GM23338 (cell line): Measurements from ENCODE around the gene LOXHD1. TPM values are rescaled to one million over a fixed set of nuclear protein-coding genes. Genes with fewer than 3 reads are reported as not detected.

ENCODE experiments used
- ATAC-seq: fragments of 200-7000 bp; cut with Tn5 transposase; 3 replicates; pipeline ENCODE4 v1.9.1; 2020
- DNase-seq: peaks from one replicate; pipeline ENCODE4 v3.0.0-alpha.2; 2015; ENCODE audit warnings: low spot score
- H2AFZ ChIP-seq: fragments of 200-600 bp; sonication (generic); 2 replicates; pipeline ENCODE4 v1.8.0; 2016; ENCODE audit warnings: antibody characterized with exemption, mild to moderate bottlenecking, moderate library complexity
- H3F3A ChIP-seq: fragments of 200-600 bp; sonication (generic); replicated peaks from 2 replicates; pipeline ENCODE4 v1.8.0; 2017; ENCODE audit warnings: antibody characterized with exemption, mixed run types, low read depth
- H3K27ac ChIP-seq: fragments of 200-600 bp; sonication (generic); 2 replicates; pipeline ENCODE4 v1.6.1; 2016; ENCODE audit warnings: low read depth
- H3K27me3 ChIP-seq: fragments of 200-600 bp; sonication (generic); 2 replicates; pipeline ENCODE4 v1.8.0; 2016; ENCODE audit warnings: mild to moderate bottlenecking, mixed run types, moderate library complexity; ENCODE audit not compliant: insufficient read depth
- H3K36me3 ChIP-seq: fragments of 200-600 bp; sonication (generic); 2 replicates; pipeline ENCODE4 v1.8.0; 2016; ENCODE audit warnings: mild to moderate bottlenecking; ENCODE audit not compliant: insufficient read depth
- H3K4me1 ChIP-seq: fragments of 200-600 bp; sonication (generic); 2 replicates; pipeline ENCODE4 v1.8.0; 2016; ENCODE audit warnings: mild to moderate bottlenecking, moderate library complexity; ENCODE audit not compliant: insufficient read depth
- H3K4me2 ChIP-seq: fragments of 200-600 bp; sonication (generic); 2 replicates; pipeline ENCODE4 v1.7.1; 2017; ENCODE audit warnings: mixed run types
- H3K4me3 ChIP-seq: fragments of 200-600 bp; sonication (generic); 2 replicates; pipeline ENCODE4 v1.6.1; 2016; ENCODE audit warnings: mixed run types
- H3K79me2 ChIP-seq: fragments of 200-600 bp; sonication (generic); replicated peaks from 2 replicates; pipeline ENCODE4 v1.8.0; 2017; ENCODE audit warnings: mild to moderate bottlenecking; ENCODE audit not compliant: insufficient read depth
- H3K9me2 ChIP-seq: fragments of 200-600 bp; sonication (generic); 2 replicates; pipeline ENCODE4 v1.8.0; 2017; ENCODE audit not compliant: insufficient read depth
- H4K20me1 ChIP-seq: fragments of 200-600 bp; sonication (generic); replicated peaks from 2 replicates; pipeline ENCODE4 v1.8.0; 2017; ENCODE audit warnings: mild to moderate bottlenecking; ENCODE audit not compliant: insufficient read depth
- H3K27ac Mint-ChIP-seq: 2 replicates; pipeline ENCODE4 v1.8.0; 2020; ENCODE audit warnings: inconsistent platforms, mild to moderate bottlenecking, moderate library complexity, mixed read lengths
- H3K27me3 Mint-ChIP-seq: 3 replicates; pipeline ENCODE4 v1.8.0; 2022; ENCODE audit warnings: low read depth, mild to moderate bottlenecking, moderate library complexity, mixed read lengths, inconsistent platforms; ENCODE audit not compliant: insufficient read depth, poor library complexity
- H3K36me3 Mint-ChIP-seq: 3 replicates; pipeline ENCODE4 v1.8.0; 2021; ENCODE audit warnings: low read depth, mild to moderate bottlenecking, inconsistent platforms, moderate library complexity, mixed read lengths
- H3K4me1 Mint-ChIP-seq: 3 replicates; pipeline ENCODE4 v1.8.0; 2020; ENCODE audit warnings: mild to moderate bottlenecking, inconsistent platforms, mixed read lengths
- H3K4me3 Mint-ChIP-seq: 3 replicates; pipeline ENCODE4 v1.8.0; 2021; ENCODE audit warnings: moderate library complexity, mild to moderate bottlenecking, inconsistent platforms, mixed read lengths
- H3K9me3 Mint-ChIP-seq: 3 replicates; pipeline ENCODE4 v1.8.0; 2020; ENCODE audit warnings: moderate library complexity, mild to moderate bottlenecking, inconsistent platforms, mixed read lengths
- CREB1 ChIP-seq: fragments of 250-450 bp; sonication (Bioruptor Pico); IDR thresholded peaks from 2 replicates; pipeline ENCODE4 v1.5.0; 2020; ENCODE audit warnings: low read depth, mild to moderate bottlenecking, moderate library complexity
- EZH2 ChIP-seq: fragments of 200-600 bp; sonication (generic); IDR thresholded peaks from one replicate; pipeline ENCODE4 v1.8.0; 2017; ENCODE audit warnings: antibody characterized with exemption, mild to moderate bottlenecking, low read depth; ENCODE audit not compliant: unreplicated experiment
- EZH2phosphoT487 ChIP-seq: fragments of 200-600 bp; sonication (generic); IDR thresholded peaks from one replicate; pipeline ENCODE4 v1.8.1; 2018; ENCODE audit warnings: antibody characterized with exemption; ENCODE audit not compliant: unreplicated experiment
- JUNB ChIP-seq: IDR thresholded peaks from one replicate; pipeline ENCODE4 v1.6.1; 2016; ENCODE audit warnings: antibody characterized with exemption; ENCODE audit not compliant: unreplicated experiment
- NANOG ChIP-seq: IDR thresholded peaks from 2 replicates; pipeline ENCODE4 v1.6.1; 2016; ENCODE audit warnings: antibody characterized with exemption, borderline replicate concordance
- POLR2AphosphoS5 ChIP-seq: IDR thresholded peaks from 2 replicates; pipeline ENCODE4 v1.6.1; 2016; ENCODE audit warnings: antibody characterized with exemption, low read depth
- REST ChIP-seq: IDR thresholded peaks from one replicate; pipeline ENCODE4 v1.6.1; 2018; ENCODE audit warnings: antibody characterized with exemption; ENCODE audit not compliant: unreplicated experiment
- STAT1 ChIP-seq: IDR thresholded peaks from one replicate; pipeline ENCODE4 v1.6.1; 2016; ENCODE audit warnings: antibody characterized with exemption; ENCODE audit not compliant: unreplicated experiment
- ZNF114 ChIP-seq: fragments of 250-450 bp; sonication (Bioruptor Pico); IDR thresholded peaks from 2 replicates; pipeline ENCODE4 v1.5.0; 2020; ENCODE audit warnings: mild to moderate bottlenecking, moderate library complexity
- ZNF331 ChIP-seq: fragments of 250-450 bp; sonication (Bioruptor Pico); IDR thresholded peaks from 2 replicates; pipeline ENCODE4 v1.5.0; 2020; ENCODE audit warnings: low read depth, mild to moderate bottlenecking, moderate library complexity
- polyA plus RNA-seq: library from polyadenylated mRNA; unstranded; fragments of >200 nt; fragmentation: Nextera tagmentation; extraction: Ambion mirVana; gene quantifications from 2 replicates; pipeline ENCODE4 v1.2.1, GENCODE V29; 2016
- total RNA-seq: library from RNA; depleted of rRNA; stranded (reverse); fragments of >200 nt; shearing (Covaris generic); gene quantifications from 2 replicates; pipeline ENCODE4 v1.2.3, GENCODE V29; 2014
- TF ChIP-seq, protein P1 (sequence below): IDR thresholded peaks from 2 replicates; pipeline ENCODE4 v1.6.1; 2016; ENCODE audit warnings: antibody characterized with exemption
- TF ChIP-seq, protein P2 (sequence below): fragments of 250-450 bp; sonication (Bioruptor Pico); IDR thresholded peaks from 2 replicates; pipeline ENCODE4 v1.5.0; 2020; ENCODE audit warnings: mild to moderate bottlenecking, moderate library complexity
- TF ChIP-seq, protein P3 (sequence below), 2 experiments: fragments of 200-600 bp in 1 of 2; sonication (generic) in 1 of 2; conservative IDR thresholded peaks; 2 replicates each; pipeline versions ENCODE4 v1.5.1 to v1.6.1; 2016 to 2017; ENCODE audit warnings: antibody characterized with exemption in 2 of 2, low read depth in 2 of 2, mild to moderate bottlenecking in 2 of 2, moderate library complexity in 1 of 2

The LOXHD1 gene
- total and polyA plus RNA-seq, 2 experiments from 2014 or later = 0.17 TPM; not detected in 1

GRCh38 chr18:46675112-46675511, 18.1 kb upstream of the LOXHD1 start:
- no peak overlapping the region for H3K4me2 ChIP-seq
- H3F3A ChIP-seq = no peaks in the 10 kb centered on the region
- H3K4me1 ChIP-seq = peaks cover 12% of the 10 kb centered on the region
- H2AFZ ChIP-seq = no peak overlapping the region
- Mint-ChIP-seq H3K9me3 (no peaks in the 10 kb centered on the region), H3K27ac (no peak overlapping the region), H3K36me3 (no peaks in the 10 kb centered on the region), H3K4me1 (peaks cover 18% of the 10 kb centered on the region), H3K27me3 (peaks cover 2% of the 10 kb centered on the region), H3K4me3 (no peak overlapping the region)
- no peaks in the 10 kb centered on the region for H3K9me2 ChIP-seq
- H3K4me3 ChIP-seq = no peak overlapping the region
- H3K79me2 ChIP-seq = no peaks in the 10 kb centered on the region
- no peaks in the 10 kb centered on the region for H4K20me1 ChIP-seq
- no peak for ATAC-seq
- no peaks in the 10 kb centered on the region for H3K27me3 ChIP-seq
- H3K36me3 ChIP-seq = no peaks in the 10 kb centered on the region
- H3K27ac ChIP-seq = no peak overlapping the region
- TF ChIP-seq EZH2phosphoT487 (no peak), STAT1 (no peak), ZNF114 (CRISPR knock-in tag) (no peak), JUNB (no peak), REST (no peak), CREB1 (CRISPR knock-in tag) (no peak), EZH2 (no peak), ZNF331 (CRISPR knock-in tag) (no peak), POLR2AphosphoS5 (no peak), NANOG (no peak)
- TF ChIP-seq, protein P1, sequence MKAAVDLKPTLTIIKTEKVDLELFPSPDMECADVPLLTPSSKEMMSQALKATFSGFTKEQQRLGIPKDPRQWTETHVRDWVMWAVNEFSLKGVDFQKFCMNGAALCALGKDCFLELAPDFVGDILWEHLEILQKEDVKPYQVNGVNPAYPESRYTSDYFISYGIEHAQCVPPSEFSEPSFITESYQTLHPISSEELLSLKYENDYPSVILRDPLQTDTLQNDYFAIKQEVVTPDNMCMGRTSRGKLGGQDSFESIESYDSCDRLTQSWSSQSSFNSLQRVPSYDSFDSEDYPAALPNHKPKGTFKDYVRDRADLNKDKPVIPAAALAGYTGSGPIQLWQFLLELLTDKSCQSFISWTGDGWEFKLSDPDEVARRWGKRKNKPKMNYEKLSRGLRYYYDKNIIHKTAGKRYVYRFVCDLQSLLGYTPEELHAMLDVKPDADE = no peak
- TF ChIP-seq, protein P2, sequence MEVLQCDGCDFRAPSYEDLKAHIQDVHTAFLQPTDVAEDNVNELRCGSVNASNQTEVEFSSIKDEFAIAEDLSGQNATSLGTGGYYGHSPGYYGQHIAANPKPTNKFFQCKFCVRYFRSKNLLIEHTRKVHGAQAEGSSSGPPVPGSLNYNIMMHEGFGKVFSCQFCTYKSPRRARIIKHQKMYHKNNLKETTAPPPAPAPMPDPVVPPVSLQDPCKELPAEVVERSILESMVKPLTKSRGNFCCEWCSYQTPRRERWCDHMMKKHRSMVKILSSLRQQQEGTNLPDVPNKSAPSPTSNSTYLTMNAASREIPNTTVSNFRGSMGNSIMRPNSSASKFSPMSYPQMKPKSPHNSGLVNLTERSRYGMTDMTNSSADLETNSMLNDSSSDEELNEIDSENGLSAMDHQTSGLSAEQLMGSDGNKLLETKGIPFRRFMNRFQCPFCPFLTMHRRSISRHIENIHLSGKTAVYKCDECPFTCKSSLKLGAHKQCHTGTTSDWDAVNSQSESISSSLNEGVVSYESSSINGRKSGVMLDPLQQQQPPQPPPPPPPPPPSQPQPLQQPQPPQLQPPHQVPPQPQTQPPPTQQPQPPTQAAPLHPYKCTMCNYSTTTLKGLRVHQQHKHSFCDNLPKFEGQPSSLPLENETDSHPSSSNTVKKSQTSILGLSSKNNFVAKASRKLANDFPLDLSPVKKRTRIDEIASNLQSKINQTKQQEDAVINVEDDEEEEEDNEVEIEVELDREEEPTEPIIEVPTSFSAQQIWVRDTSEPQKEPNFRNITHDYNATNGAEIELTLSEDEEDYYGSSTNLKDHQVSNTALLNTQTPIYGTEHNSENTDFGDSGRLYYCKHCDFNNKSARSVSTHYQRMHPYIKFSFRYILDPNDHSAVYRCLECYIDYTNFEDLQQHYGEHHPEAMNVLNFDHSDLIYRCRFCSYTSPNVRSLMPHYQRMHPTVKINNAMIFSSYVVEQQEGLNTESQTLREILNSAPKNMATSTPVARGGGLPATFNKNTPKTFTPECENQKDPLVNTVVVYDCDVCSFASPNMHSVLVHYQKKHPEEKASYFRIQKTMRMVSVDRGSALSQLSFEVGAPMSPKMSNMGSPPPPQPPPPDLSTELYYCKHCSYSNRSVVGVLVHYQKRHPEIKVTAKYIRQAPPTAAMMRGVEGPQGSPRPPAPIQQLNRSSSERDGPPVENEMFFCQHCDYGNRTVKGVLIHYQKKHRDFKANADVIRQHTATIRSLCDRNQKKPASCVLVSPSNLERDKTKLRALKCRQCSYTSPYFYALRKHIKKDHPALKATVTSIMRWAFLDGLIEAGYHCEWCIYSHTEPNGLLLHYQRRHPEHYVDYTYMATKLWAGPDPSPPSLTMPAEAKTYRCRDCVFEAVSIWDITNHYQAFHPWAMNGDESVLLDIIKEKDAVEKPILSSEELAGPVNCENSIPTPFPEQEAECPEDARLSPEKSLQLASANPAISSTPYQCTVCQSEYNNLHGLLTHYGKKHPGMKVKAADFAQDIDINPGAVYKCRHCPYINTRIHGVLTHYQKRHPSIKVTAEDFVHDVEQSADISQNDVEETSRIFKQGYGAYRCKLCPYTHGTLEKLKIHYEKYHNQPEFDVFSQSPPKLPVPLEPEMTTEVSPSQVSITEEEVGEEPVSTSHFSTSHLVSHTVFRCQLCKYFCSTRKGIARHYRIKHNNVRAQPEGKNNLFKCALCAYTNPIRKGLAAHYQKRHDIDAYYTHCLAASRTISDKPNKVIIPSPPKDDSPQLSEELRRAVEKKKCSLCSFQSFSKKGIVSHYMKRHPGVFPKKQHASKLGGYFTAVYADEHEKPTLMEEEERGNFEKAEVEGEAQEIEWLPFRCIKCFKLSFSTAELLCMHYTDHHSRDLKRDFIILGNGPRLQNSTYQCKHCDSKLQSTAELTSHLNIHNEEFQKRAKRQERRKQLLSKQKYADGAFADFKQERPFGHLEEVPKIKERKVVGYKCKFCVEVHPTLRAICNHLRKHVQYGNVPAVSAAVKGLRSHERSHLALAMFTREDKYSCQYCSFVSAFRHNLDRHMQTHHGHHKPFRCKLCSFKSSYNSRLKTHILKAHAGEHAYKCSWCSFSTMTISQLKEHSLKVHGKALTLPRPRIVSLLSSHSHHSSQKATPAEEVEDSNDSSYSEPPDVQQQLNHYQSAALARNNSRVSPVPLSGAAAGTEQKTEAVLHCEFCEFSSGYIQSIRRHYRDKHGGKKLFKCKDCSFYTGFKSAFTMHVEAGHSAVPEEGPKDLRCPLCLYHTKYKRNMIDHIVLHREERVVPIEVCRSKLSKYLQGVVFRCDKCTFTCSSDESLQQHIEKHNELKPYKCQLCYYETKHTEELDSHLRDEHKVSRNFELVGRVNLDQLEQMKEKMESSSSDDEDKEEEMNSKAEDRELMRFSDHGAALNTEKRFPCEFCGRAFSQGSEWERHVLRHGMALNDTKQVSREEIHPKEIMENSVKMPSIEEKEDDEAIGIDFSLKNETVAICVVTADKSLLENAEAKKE (CRISPR knock-in tag) = no peak
- TF ChIP-seq, protein P3, sequence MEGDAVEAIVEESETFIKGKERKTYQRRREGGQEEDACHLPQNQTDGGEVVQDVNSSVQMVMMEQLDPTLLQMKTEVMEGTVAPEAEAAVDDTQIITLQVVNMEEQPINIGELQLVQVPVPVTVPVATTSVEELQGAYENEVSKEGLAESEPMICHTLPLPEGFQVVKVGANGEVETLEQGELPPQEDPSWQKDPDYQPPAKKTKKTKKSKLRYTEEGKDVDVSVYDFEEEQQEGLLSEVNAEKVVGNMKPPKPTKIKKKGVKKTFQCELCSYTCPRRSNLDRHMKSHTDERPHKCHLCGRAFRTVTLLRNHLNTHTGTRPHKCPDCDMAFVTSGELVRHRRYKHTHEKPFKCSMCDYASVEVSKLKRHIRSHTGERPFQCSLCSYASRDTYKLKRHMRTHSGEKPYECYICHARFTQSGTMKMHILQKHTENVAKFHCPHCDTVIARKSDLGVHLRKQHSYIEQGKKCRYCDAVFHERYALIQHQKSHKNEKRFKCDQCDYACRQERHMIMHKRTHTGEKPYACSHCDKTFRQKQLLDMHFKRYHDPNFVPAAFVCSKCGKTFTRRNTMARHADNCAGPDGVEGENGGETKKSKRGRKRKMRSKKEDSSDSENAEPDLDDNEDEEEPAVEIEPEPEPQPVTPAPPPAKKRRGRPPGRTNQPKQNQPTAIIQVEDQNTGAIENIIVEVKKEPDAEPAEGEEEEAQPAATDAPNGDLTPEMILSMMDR (conservative IDR thresholded peaks at IDR 0.05; ENCODE audit: low read depth in 2 of 2) = no peak
- DNase-seq = no peak
